ENCODE data around the gene PPP1R37.

The PPP1R37 gene

DNA sequence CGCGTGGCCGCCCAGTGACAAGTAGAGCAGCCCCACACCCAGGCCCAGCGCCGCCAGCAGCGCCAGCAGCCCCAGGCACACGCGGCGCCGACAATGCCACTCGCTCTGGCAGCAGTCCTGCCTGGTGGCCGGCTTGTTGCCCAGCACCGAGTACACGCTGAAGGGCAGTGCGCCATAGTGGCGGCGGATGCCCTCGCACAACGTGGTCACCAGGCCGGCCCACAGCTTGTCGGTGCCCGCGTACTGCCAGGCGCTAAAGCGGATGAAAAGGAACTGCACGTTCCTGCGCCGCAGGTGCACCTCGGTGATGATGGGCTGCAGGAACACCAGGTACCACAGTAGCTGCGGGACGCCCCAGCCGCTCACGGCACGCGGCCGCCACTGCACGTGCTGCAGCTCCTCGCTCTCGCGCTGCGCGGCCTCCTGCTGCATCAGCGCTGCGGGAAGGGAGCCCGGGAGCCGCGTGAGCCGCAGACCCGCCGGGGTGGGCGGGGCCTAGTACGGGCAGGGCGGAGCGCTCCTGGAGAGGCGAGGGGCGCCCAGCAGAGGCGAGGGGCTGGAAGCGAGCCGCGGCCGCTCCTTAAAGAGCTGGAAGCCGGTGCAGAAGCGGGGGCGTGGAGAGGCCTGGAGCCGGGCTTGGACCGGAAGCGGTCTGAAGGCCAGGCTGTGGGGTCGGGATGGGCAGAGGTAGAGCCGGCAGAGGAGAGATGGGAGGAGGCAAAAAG is 60.5 kb downstream of the PPP1R37 start:
- peak; percentile 48 for DNase-seq (ENCODE audit: low spot score)

- DNase-seq (ENCODE audit: low spot score) = peak; percentile 47
Observed at GRCh38 chr19:45154064-45154827, 61.3 kb downstream of the PPP1R37 start.

DNA sequence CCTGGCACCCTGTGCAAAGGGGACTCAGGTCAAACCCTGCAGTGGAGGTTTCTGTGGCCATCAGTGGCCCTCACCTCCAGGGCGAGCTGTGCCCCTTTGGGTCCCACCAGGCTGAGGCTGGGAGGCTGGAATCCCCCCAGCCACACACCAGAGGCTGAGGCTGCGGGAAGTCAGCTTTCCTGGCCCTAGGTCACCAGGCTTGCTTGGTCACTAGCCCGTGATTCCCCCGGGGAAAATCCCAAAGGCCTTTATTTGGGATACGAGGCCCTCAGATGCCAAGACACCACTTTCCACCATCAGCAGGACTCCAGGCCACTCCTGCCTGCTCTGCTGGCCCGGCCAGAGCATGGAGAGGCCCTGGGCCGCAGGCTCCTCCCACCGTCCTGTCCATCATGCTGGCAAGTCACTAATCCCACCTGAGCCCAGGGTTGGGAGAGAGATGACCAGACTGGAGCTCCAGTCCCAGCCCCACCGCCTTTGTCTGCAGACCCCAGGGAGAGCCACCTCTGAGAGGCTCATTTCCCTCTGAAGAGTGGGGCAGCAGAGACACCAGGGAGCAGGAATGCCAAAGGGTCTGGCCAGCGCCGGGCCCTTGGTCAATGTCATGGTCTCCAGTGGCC is 63.1 kb downstream of the PPP1R37 start:
- no peak for DNase-seq (ENCODE audit: low spot score)

GRCh38 chr19:45156751-45157150 is 63.8 kb downstream of the PPP1R37 start:
- no peak for DNase-seq (ENCODE audit: low spot score)

DNA sequence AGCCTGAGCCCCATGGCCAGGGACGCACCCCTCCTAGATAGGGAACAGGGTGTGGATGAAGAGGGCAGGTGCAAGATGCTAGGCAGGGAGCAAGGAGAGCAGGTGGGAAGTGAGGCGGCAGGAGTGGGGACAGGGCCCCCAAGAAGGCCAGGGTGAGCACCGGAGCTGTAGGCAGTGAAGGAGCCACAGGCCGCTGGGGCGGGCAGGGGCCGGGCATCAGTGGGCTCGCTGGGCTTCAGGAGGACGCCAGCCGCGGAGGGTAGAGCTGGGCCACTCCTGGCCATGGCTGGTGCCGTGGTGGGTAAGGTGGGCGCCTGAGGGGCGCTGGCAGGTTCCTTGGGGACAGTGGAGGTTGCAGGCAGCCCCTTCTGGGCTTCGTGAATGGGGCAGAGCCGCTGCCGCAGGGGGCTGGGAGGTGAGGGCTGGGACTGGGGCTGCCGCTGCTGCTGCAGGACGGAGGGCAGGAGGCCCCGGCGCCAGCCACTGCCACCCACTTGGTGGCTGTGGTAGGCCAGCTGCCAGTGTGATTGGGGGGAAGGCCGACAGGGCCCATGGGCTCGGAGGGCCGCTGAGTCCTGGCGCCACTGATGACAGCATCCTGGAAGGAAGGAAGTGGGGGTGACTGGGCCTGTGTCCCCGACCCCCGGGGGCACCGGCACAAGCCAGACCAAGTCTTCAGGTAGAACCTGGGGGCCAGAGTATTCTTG is 65.7 kb downstream of the PPP1R37 start:
- DNase-seq (ENCODE audit: low spot score) = no peak

DNA sequence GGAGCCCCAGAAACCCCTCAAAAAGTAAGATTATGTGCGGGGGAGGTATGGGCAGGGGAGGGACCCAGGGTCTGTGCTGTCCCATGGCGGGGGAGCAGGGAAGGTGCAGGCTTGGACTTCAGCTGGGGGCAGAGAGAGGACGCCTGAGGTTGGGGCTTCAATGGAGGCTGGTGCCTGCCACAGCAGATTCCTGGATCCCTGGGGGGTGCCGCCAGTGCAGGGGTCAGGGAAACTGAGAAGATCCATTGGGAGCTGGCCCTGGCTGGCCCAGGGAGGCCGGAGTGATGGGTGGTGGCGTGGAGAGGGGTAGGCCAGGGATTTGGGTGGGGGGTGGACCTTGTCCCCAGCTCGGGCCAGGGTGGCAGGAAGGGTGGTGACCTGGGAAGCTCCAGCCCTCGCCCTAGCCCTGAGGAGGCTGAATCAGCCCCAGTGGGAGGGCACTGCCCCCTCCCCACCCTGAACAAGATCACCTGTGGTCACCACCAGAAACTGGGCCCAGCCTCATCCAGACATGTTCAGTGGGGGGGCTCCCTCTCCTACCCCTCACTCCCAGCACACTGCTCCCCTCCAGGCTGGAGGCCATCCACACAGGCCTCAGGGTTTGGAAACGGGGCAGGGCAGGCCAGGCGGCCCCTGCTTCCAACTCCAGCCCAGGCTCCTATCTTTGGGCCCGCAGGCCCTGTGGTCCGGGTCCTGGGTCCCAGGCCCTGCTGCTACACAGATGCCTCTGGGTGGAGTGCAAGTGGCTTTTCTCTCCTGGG is 66.4 kb downstream of the PPP1R37 start:
- no peak for DNase-seq (ENCODE audit: low spot score)

GRCh38 chr19:45159971-45160324 is 67.0 kb downstream of the PPP1R37 start:
- DNase-seq (ENCODE audit: low spot score) = no peak

DNA sequence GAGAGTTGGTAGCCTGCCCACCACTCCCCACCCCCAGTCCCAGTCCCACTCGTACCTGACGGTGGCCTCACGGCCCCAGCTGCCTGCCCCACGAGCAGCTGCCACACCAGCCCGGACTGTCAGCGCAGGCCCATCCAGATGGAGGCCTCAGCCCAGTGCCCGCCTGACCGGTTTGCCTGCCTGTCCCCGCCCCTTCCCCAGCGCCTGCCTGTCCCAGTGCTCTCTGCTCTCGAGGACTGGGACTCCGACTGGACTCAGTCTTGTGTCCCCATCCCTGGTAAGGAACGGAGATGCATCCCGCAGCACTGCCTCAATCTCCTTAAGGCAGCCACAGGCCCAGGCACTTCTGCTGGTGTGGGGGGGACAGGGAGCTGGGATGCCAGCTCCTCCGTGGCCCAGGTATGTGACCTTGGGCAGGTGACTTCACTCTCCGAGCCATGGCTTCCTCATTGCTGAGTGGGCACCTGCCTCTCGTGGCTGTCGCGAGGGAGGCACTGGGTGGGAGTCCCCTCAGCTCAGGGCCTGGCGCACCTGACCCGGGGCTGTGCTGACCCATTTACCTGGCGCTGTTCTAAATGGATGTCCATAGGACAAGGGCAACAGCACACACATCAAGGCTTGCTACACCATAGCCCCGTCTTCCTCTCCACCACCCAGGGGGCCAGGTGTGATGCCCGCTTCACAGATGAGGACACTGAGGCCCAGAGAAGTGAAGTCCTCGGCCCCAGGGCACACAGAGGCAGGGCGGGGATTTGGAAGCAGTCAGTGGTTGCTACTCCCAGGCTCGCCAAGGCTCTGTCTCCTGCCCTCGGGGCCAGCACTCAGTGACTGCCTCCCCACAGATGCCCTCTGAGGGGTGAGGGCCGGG is 68.1 kb downstream of the PPP1R37 start, which contains the start of gene NKPD1:
NKPD1 (minus strand) TSS at position 113 of the 868 bp plus-strand sequence. CDS start 832 bp downstream, outside the sequence.
- no peak for DNase-seq (ENCODE audit: low spot score)

- DNase-seq (ENCODE audit: low spot score) = peak; percentile 41
Observed at GRCh38 chr19:45161738-45162607, 69.0 kb downstream of the PPP1R37 start.

DNA sequence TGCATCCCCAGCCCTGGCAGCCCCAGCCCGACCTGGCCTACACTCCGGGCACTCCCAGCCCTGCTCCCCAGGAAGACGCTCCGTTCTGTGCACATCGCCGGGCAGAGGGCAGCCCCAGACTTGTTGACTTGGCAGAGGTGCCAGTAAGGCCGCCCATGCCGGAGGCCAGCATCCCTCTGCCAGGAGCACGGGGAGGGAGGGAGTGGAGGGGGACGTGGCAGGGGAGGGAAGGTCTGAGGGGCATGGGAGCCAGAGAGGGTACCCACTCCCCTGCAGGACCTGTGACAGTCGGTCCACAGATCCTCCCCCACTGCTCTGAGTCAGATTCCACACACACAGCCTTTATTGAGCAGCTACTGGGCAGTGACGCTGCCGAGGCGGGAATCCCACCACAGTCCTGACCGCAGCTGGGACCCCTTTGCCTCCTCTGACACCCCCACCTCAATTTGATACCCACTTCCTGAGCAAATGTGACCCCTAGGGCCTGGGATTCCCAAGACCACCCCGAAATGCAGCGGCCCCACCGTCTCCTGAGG is 69.7 kb downstream of the PPP1R37 start:
- DNase-seq (ENCODE audit: low spot score) = no peak

- DNase-seq (ENCODE audit: low spot score) = no peak
Observed at GRCh38 chr19:45163156-45163555, 70.2 kb downstream of the PPP1R37 start.

DNA sequence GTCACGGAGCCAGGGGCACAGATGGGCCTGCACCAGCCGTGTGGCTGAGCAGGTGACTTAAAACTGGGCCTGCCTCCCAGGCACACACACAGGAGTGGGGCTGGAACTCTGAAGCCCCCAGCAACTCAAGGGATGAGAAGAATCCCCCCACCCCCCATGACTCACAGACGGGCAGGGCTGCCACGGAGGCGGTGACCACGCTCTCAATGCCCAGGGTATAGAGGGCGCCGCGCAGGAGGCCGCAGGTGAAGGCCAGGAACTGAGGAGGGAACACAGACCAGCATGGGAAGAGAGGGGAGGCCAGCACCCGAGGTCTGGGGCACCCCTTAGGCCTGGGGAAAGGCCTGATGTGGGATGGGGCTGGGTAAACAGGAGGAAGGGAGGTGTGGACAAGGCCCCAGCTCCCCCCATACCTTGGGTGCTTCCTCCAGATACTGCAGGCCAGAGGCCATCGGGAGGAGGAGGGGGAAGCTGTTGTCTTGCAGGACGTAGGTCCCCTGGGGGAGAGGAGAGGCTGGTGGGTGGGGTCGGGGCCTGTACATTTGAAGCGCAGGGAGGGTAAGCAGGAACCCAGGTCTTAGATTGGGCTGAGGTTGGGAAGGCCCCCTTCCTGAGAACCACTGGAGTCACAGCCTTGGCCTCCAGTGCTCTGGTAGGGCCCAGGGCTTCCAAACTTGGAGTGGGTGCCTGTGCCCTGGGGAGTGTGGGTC is 70.9 kb downstream of the PPP1R37 start:
- no peak for DNase-seq (ENCODE audit: low spot score)

- DNase-seq (ENCODE audit: low spot score) = peak; percentile 56
Observed at GRCh38 chr19:45164577-45165335, 71.8 kb downstream of the PPP1R37 start.

- no peak for DNase-seq (ENCODE audit: low spot score)
Observed at GRCh38 chr19:45166723-45167252, 73.8 kb downstream of the PPP1R37 start.

DNA sequence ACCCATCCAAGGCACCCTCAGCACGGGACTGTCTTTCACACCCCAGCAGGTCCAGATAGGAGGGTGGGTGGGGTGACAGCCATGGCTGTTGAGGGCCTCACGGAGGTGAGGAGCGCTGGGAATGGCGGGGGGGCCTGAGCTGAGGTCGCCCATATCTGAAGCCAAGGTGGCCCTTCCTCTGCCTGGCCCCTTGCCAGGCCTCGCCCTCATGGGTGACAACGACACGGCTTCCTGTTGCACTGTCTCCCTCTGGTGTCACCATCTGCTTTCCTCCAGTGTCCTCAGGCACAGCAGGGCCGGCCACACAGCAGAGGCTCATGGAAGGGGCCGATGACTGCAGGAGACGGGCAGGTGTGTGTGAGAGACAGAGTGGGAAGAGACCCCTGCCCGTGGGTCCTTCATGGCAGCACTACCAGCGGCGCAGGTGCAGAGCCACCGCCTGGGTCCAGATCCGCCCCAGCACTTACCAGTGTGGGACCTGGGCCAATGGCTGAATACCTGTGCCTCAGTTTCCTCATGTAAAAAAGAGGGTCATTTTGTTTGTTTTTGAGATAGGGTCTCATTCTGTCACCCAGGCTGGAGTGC is 75.9 kb downstream of the PPP1R37 start:
- no peak for DNase-seq (ENCODE audit: low spot score)

DNA sequence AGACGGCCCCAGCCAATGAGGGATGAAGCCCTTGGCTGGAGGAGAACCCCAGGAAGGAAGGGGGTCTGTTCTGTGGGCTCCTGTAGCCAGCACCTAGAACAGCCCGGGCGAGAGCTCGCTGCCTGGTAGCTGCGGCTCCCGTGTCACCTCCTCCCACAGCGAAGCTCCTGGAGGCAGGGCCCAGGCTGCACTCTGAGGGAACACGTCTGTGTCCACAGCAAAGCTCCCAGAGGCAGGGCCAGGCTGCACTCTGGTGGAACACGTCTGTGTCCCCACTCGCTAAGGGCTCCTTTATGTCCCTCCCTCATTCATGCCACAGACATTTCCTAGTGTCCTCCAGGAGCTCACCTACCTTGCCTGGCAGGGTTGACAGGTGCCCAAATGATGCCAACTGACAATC is 76.6 kb downstream of the PPP1R37 start:
- no peak for DNase-seq (ENCODE audit: low spot score)

Data from AG08395 (cell line).